ENCODE results near the gene SLC39A11. TPM values are rescaled to one million over a fixed set of nuclear protein-coding genes. Genes with fewer than 3 reads are reported as not detected.

Gene SLC39A11
- total and polyA plus RNA-seq, 2 of the 13 experiments (the other 11 are each of a cell fraction or from before 2014, with no cell fraction given), result 17.2 to 31.5 TPM

DNA sequence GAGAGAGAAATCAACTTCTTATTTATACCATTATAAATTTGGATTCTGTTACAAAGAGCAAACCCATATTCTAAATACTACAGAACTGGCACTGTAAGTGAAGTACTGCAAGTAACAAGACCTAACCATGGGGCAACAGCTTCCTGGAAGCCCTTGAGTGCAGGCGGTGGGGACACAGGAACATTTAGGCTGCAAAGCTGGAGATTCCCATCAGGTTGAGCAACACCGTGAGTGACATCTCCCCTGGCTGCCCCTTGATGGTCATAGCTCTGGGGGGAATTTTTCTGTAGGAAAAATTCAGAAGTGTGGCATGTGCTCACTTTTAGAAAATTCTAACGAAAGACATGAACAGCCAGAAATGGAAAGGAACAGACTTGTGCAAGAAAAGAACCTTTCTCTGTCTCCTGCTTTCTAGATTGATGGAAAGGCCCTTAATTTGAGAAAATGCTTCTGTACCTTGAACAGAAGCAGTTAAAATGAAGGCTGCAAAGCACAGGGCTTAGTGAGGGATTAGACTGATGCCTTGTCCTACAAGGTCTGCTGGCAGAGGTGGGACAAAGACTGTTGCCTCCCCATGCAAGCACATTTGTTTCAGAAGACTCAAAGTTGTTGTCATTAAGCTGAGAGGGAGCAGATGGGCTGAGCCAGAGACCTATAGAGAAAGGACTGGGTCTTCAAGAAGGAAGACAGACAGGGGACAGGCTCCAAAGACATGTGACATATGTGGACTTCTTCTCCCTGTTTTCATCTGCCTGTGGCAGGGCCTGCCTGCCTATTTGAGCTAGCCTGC, 380.8 kb downstream of the SLC39A11 start (continued):
- TF ChIP-seq, protein P1, sequence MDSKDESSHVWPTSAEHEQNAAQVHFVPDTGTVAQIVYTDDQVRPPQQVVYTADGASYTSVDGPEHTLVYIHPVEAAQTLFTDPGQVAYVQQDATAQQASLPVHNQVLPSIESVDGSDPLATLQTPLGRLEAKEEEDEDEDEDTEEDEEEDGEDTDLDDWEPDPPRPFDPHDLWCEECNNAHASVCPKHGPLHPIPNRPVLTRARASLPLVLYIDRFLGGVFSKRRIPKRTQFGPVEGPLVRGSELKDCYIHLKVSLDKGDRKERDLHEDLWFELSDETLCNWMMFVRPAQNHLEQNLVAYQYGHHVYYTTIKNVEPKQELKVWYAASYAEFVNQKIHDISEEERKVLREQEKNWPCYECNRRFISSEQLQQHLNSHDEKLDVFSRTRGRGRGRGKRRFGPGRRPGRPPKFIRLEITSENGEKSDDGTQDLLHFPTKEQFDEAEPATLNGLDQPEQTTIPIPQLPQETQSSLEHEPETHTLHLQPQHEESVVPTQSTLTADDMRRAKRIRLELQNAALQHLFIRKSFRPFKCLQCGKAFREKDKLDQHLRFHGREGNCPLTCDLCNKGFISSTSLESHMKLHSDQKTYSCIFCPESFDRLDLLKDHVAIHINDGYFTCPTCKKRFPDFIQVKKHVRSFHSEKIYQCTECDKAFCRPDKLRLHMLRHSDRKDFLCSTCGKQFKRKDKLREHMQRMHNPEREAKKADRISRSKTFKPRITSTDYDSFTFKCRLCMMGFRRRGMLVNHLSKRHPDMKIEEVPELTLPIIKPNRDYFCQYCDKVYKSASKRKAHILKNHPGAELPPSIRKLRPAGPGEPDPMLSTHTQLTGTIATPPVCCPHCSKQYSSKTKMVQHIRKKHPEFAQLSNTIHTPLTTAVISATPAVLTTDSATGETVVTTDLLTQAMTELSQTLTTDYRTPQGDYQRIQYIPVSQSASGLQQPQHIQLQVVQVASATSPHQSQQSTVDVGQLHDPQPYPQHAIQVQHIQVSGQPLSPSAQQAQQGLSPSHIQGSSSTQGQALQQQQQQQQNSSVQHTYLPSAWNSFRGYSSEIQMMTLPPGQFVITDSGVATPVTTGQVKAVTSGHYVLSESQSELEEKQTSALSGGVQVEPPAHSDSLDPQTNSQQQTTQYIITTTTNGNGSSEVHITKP (CRISPR knock-in tag; IDR thresholded peaks at IDR 0.05; ENCODE audit: low read depth), result no peak

DNA sequence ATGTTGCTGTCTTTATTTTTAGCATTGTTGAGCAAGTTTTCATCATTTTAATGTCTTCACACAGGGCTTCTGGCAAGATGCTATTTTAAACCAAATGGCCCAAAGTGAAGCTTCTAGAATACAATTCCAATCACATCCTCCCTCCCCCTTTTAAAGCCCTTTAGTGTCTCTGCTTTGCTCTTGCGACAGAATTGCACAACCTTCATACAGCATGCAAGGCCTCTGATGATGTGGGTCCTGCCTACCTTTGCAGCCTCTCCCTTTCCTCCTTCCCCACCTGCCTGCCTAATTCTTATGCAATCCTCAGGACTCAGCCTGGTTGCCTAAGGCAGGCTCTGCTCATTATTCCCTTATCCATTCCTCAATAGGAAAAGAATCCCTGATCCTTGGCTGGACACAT, 381.7 kb downstream of the SLC39A11 start:
- H2AFZ ChIP-seq (ENCODE audit: low read length), result no peak overlapping the region
- no peaks in the 10 kb centered on the region for H3K79me2 ChIP-seq (ENCODE audit: insufficient read depth, low read length)
- H3K4me3 ChIP-seq (replicated peaks in 1 of 3; ENCODE audit: insufficient read depth in 1 of 3, low read depth in 2 of 3, low read length in 3 of 3), result no peak overlapping the region
- no peaks in the 10 kb centered on the region for H3K36me3 ChIP-seq (replicated peaks in 1 of 2; ENCODE audit: control insufficient read depth in 1 of 2, insufficient read depth in 2 of 2, low read length in 2 of 2)
- H3K9me3 ChIP-seq (ENCODE audit: low read length), result peaks cover 14% of the 10 kb centered on the region; the same call in 1 of the 2 replicates
- DNase-seq (ENCODE audit: low spot score) (peak; percentile 70), FAIRE-seq (no peak), ATAC-seq (no peak)
- H3K27me3 ChIP-seq (ENCODE audit: control insufficient read depth in 1 of 2, insufficient read depth in 2 of 2, low read length in 2 of 2), result no peaks in the 10 kb centered on the region
- no peak overlapping the region for H3K4me2 ChIP-seq (ENCODE audit: low read depth, low read length)
- no peak overlapping the region for H3K27ac ChIP-seq (ENCODE audit: extremely low read length, insufficient read depth, low read length)
- intact Hi-C loops (cut with micrococcal nuclease; ENCODE audit: unreplicated experiment) (no loop called here), in situ Hi-C loops (cut with HindIII; ENCODE audit: extremely low pct_ligation_motif_present, low pct_unique_long_range_greater_than_20kb) (no loop called here)
- CTCF ChIA-PET (ENCODE audit: low intra/inter-chr PET ratio, low total read pairs), result no interaction called here
- no peaks in the 10 kb centered on the region for H4K20me1 ChIP-seq (ENCODE audit: insufficient read depth, low read length)
- no TSS peak for BruUV-seq (replicated peaks)
- 45% methylated on average over 1 of the region's 1 CpG for WGBS (ENCODE audit: low lambda C conversion rate)
- H3K4me1 ChIP-seq (ENCODE audit: insufficient read depth, low read length), result peaks cover 25% of the 10 kb centered on the region
- POLR2A ChIA-PET, result no interaction called here
- H3K9ac ChIP-seq (ENCODE audit: insufficient read depth, low read depth, low read length), result no peak overlapping the region
- TF ChIP-seq, protein P2, sequence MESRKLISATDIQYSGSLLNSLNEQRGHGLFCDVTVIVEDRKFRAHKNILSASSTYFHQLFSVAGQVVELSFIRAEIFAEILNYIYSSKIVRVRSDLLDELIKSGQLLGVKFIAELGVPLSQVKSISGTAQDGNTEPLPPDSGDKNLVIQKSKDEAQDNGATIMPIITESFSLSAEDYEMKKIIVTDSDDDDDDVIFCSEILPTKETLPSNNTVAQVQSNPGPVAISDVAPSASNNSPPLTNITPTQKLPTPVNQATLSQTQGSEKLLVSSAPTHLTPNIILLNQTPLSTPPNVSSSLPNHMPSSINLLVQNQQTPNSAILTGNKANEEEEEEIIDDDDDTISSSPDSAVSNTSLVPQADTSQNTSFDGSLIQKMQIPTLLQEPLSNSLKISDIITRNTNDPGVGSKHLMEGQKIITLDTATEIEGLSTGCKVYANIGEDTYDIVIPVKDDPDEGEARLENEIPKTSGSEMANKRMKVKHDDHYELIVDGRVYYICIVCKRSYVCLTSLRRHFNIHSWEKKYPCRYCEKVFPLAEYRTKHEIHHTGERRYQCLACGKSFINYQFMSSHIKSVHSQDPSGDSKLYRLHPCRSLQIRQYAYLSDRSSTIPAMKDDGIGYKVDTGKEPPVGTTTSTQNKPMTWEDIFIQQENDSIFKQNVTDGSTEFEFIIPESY (CRISPR knock-in tag; IDR thresholded peaks at IDR 0.05), result no peak
- TF ChIP-seq ZNF530 (CRISPR knock-in tag; IDR thresholded peaks at IDR 0.05; ENCODE audit: low read depth) (no peak), ZNF850 (CRISPR knock-in tag; conservative IDR thresholded peaks at IDR 0.05) (no peak), HIVEP1 (CRISPR knock-in tag; IDR thresholded peaks at IDR 0.05) (no peak), IKZF4 (CRISPR knock-in tag; IDR thresholded peaks at IDR 0.05; ENCODE audit: borderline replicate concordance, low read depth, not compliant biosample characterization) (no peak), SP4 (CRISPR knock-in tag; IDR thresholded peaks at IDR 0.05) (no peak), ZNF121 (CRISPR knock-in tag; IDR thresholded peaks at IDR 0.05) (no peak), ZNF460 (CRISPR knock-in tag; IDR thresholded peaks at IDR 0.05; ENCODE audit: borderline replicate concordance) (no peak)
- TF ChIP-seq, protein P3, sequence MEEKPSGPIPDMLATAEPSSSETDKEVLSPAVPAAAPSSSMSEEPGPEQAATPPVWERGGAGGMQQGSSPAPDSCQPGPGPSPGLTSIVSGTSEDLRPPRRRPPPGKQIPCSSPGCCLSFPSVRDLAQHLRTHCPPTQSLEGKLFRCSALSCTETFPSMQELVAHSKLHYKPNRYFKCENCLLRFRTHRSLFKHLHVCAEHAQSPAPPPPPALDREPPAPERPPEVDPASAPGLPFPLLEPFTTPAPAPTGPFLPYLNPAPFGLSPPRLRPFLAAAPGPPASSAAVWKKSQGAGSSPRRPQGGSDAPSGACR (CRISPR knock-in tag; IDR thresholded peaks at IDR 0.05), result no peak
- TF ChIP-seq, protein P4, sequence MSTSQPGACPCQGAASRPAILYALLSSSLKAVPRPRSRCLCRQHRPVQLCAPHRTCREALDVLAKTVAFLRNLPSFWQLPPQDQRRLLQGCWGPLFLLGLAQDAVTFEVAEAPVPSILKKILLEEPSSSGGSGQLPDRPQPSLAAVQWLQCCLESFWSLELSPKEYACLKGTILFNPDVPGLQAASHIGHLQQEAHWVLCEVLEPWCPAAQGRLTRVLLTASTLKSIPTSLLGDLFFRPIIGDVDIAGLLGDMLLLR (CRISPR knock-in tag; IDR thresholded peaks at IDR 0.05), result no peak

Data from HepG2 (cell line).